Stomach smooth muscle (tissue), 2 donors: ENCODE data around the gene REEP3.

ENCODE experiments used
- H3K27ac ChIP-seq: one replicate; pipeline ENCODE4 v1.7.0; 2013; ENCODE audit warnings: mild to moderate bottlenecking, low read length, inconsistent platforms
- H3K27me3 ChIP-seq, 2 donors: one replicate each; pipeline ENCODE4 v1.7.0; 2013; ENCODE audit warnings: low read length in 2 of 2; ENCODE audit not compliant: insufficient read depth in 2 of 2, control insufficient read depth in 1 of 2
- H3K36me3 ChIP-seq, 2 donors: one replicate each; pipeline ENCODE4 v1.7.0; 2013; ENCODE audit warnings: low read length in 2 of 2; ENCODE audit not compliant: control insufficient read depth in 2 of 2, insufficient read depth in 2 of 2
- H3K4me1 ChIP-seq: one replicate; pipeline ENCODE4 v1.7.0; 2013; ENCODE audit warnings: low read length; ENCODE audit not compliant: control insufficient read depth, insufficient read depth
- H3K4me3 ChIP-seq, 2 donors: one replicate each; pipeline ENCODE4 v1.7.0; 2013; ENCODE audit warnings: low read length in 2 of 2
- H3K9ac ChIP-seq, 2 donors: one replicate each; pipeline ENCODE4 v1.7.0; 2013; ENCODE audit warnings: low read length in 2 of 2, mild to moderate bottlenecking in 1 of 2
- H3K9me3 ChIP-seq, 2 donors: one replicate each; pipeline ENCODE4 v1.7.0; 2013; ENCODE audit warnings: low read length in 2 of 2; ENCODE audit not compliant: control insufficient read depth in 2 of 2
- donor health status: healthy.
- donor health status: Pancreatic carcinoma.

REEP3 gene

GRCh38 chr10:63629363-63630084 lies 108.3 kb downstream of the REEP3 start:
- no peaks in the 10 kb centered on the region for H3K36me3 ChIP-seq
- peak overlapping the region; percentile 85 to 89 for H3K9ac ChIP-seq
- H3K27me3 ChIP-seq = no peaks in the 10 kb centered on the region
- H3K4me1 ChIP-seq = peaks cover 21% of the 10 kb centered on the region
- H3K9me3 ChIP-seq = no peaks in the 10 kb centered on the region
- peak overlapping the region; percentile 99 for H3K27ac ChIP-seq
- peak overlapping the region; percentile 64 to 86 for H3K4me3 ChIP-seq

GRCh38 chr10:63630085-63630930 lies 109.1 kb downstream of the REEP3 start:
- Histone ChIP-seq H3K36me3 (no peaks in the 10 kb centered on the region), H3K4me3 (peak overlapping the region; percentile 86 to 88), H3K27me3 (no peaks in the 10 kb centered on the region), H3K9me3 (no peaks in the 10 kb centered on the region), H3K9ac (peak overlapping the region; percentile 85 to 95), H3K4me1 (peaks cover 23% of the 10 kb centered on the region), H3K27ac (peak overlapping the region; percentile 99)

GRCh38 chr10:63630931-63631680 lies 109.9 kb downstream of the REEP3 start:
- peaks cover 23% of the 10 kb centered on the region for H3K4me1 ChIP-seq
- peak overlapping the region; percentile 85 to 95 for H3K9ac ChIP-seq
- H3K4me3 ChIP-seq = peak overlapping the region; percentile 86 to 88
- H3K9me3 ChIP-seq = no peaks in the 10 kb centered on the region
- no peaks in the 10 kb centered on the region for H3K27me3 ChIP-seq
- H3K27ac ChIP-seq = peak overlapping the region; percentile 99
- no peaks in the 10 kb centered on the region for H3K36me3 ChIP-seq

DNA sequence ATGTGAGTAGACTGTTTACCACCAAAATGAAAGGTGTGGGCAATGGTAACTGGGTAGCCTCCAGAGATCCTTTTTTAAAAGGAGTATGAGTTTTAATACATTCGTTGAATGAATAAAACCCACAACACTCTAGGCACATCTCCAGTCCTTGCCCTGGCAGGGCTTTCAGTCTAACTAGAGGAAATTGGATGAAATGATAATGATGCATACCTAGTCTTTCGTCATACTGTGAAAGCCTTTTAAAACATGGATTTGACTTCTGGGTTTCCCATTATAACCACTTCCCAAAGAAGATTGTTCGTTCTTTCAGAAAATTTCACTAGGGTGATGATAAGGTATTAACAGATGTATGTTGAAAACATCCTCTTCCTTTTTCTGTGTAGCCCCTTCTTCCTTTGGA lies 110.8 kb downstream of the REEP3 start:
- Histone ChIP-seq H3K9me3 (no peaks in the 10 kb centered on the region), H3K4me1 (peaks cover 23% of the 10 kb centered on the region), H3K27ac (peak overlapping the region; percentile 99), H3K36me3 (no peaks in the 10 kb centered on the region), H3K27me3 (no peaks in the 10 kb centered on the region), H3K9ac (no peak overlapping the region), H3K4me3 (peak overlapping the region; percentile 86 to 88)

- Histone ChIP-seq H3K36me3 (no peaks in the 10 kb centered on the region), H3K27me3 (no peaks in the 10 kb centered on the region), H3K27ac (no peak overlapping the region), H3K4me1 (peaks cover 17% of the 10 kb centered on the region), H3K9ac (no peak overlapping the region), H3K9me3 (no peaks in the 10 kb centered on the region), H3K4me3 (no peak overlapping the region)
Observed at GRCh38 chr10:63633677-63634487, 112.7 kb downstream of the REEP3 start.

DNA sequence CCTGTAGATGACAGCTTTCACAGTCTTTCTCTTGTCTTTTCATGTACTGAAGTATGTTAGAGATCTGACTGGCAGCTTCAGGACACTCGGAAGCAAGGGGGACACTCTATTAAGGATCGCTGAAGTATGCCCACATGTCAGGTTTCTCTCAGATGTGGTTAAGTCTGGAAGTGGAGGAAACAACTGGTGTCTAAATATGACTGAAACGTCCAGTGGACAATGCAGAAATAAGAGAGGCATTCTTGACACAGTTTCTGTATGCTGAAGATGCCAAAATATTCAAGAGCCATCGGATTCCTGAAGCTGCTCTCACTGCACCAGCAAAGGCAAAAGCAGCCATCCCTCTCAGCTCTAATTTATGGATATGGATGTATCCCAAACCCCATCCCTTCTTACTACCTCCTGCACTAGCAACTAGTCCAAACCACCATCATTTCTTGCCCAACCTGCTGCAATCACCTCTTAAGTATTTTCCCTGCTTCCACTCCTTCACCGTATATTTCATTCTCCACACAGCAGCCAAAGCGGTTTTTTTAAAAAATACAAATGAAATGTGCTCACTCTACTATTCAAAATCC lies 113.4 kb downstream of the REEP3 start:
- Histone ChIP-seq H3K4me1 (peaks cover 15% of the 10 kb centered on the region), H3K27me3 (no peaks in the 10 kb centered on the region), H3K9ac (no peak overlapping the region), H3K4me3 (no peak overlapping the region), H3K9me3 (no peaks in the 10 kb centered on the region), H3K27ac (no peak overlapping the region), H3K36me3 (no peaks in the 10 kb centered on the region)

- no peaks in the 10 kb centered on the region for H3K9me3 ChIP-seq
- no peak overlapping the region for H3K9ac ChIP-seq
Observed at GRCh38 chr10:63636812-63637211, 115.6 kb downstream of the REEP3 start.

GRCh38 chr10:63637901-63638327 lies 116.7 kb downstream of the REEP3 start:
- H3K27ac ChIP-seq = no peak overlapping the region
- no peak overlapping the region for H3K9ac ChIP-seq

More at GRCh38 chr10:63636812-63637211, 115.6 kb downstream of the REEP3 start:
- Histone ChIP-seq H3K27me3 (no peaks in the 10 kb centered on the region), H3K27ac (no peak overlapping the region), H3K36me3 (no peaks in the 10 kb centered on the region), H3K4me3 (no peak overlapping the region), H3K4me1 (peaks cover 3% of the 10 kb centered on the region)

GRCh38 chr10:63641366-63641765 lies 120.2 kb downstream of the REEP3 start:
- no peaks in the 10 kb centered on the region for H3K9me3 ChIP-seq
- no peak overlapping the region for H3K9ac ChIP-seq
- no peak overlapping the region for H3K27ac ChIP-seq
- H3K4me3 ChIP-seq = no peak overlapping the region
- H3K27me3 ChIP-seq = no peaks in the 10 kb centered on the region
- H3K4me1 ChIP-seq = no peaks in the 10 kb centered on the region
- H3K36me3 ChIP-seq = no peaks in the 10 kb centered on the region

More at GRCh38 chr10:63637901-63638327, 116.7 kb downstream of the REEP3 start:
- Histone ChIP-seq H3K36me3 (no peaks in the 10 kb centered on the region), H3K9me3 (no peaks in the 10 kb centered on the region), H3K4me3 (no peak overlapping the region), H3K4me1 (peaks cover 2% of the 10 kb centered on the region), H3K27me3 (no peaks in the 10 kb centered on the region)
